A673 (cell line): ENCODE measurements around the gene MAGOH. TPM values are rescaled to one million over a fixed set of nuclear protein-coding genes. Genes with fewer than 3 reads are reported as not detected.

Experiments used
- BruUV-seq: library from RNA; stranded (reverse); fragments of 400-500 nt; replicated peaks from 2 replicates; lab custom pipeline; 2021; lab: Mats Ljungman, UMichigan
- CTCF ChIA-PET: fragments of 300-600 bp; sonication (Branson Sonifier 250); formaldehyde crosslinking; loops from one replicate; lab custom pipeline; 2022; ENCODE audit warnings: antibody characterized with exemption; lab: Charles Lee
- POLR2A ChIA-PET: fragments of 300-600 bp; sonication (Branson Sonifier 250); formaldehyde crosslinking; loops from one replicate; lab custom pipeline; 2022; ENCODE audit warnings: antibody characterized with exemption; ENCODE audit not compliant: low non-redundant PET; lab: Charles Lee
- DNase-seq: peaks from one replicate; pipeline ENCODE4 v3.0.0-alpha.2; 2015; ENCODE audit warnings: low spot score
- H3K27ac ChIP-seq: fragments of 200-600 bp; sonication (generic); 2 replicates; pipeline ENCODE4 v1.5.1; 2016; ENCODE audit warnings: mixed run types, low read depth, mild to moderate bottlenecking, mixed read lengths, antibody characterized with exemption, low read length; ENCODE audit not compliant: poor library complexity, severe bottlenecking
- H3K27me3 ChIP-seq: fragments of 200-600 bp; sonication (generic); replicated peaks from 2 replicates; pipeline ENCODE4 v1.6.1; 2017; ENCODE audit warnings: mixed run types, low read depth, mild to moderate bottlenecking, mixed read lengths, antibody characterized with exemption, low read length; ENCODE audit not compliant: insufficient read depth, poor library complexity
- H3K36me3 ChIP-seq: fragments of 200-600 bp; sonication (generic); 2 replicates; pipeline ENCODE4 v1.6.1; 2016; ENCODE audit warnings: mixed run types, mild to moderate bottlenecking, mixed read lengths, antibody characterized with exemption, low read length; ENCODE audit not compliant: insufficient read depth, poor library complexity, severe bottlenecking
- H3K4me1 ChIP-seq: fragments of 200-600 bp; sonication (generic); 2 replicates; pipeline ENCODE4 v1.6.1; 2017; ENCODE audit warnings: mixed run types, mild to moderate bottlenecking, mixed read lengths, antibody characterized with exemption, low read length; ENCODE audit not compliant: insufficient read depth, poor library complexity, severe bottlenecking
- H3K4me3 ChIP-seq: fragments of 200-600 bp; sonication (generic); 2 replicates; pipeline ENCODE4 v1.5.1; 2016; ENCODE audit warnings: low read depth, mixed run types, mild to moderate bottlenecking, mixed read lengths, low read length; ENCODE audit not compliant: poor library complexity, severe bottlenecking
- H3K9me3 ChIP-seq: fragments of 200-600 bp; sonication (generic); 2 replicates; pipeline ENCODE4 v1.6.1; 2016; ENCODE audit warnings: mixed run types, low read depth, mild to moderate bottlenecking, mixed read lengths, antibody characterized with exemption, low read length; ENCODE audit not compliant: poor library complexity, severe bottlenecking
- EZH2 ChIP-seq: fragments of 200-600 bp; sonication (generic); IDR thresholded peaks from 2 replicates; pipeline ENCODE4 v1.6.1; 2017; ENCODE audit warnings: borderline replicate concordance, low read depth, mild to moderate bottlenecking, mixed read lengths, antibody characterized with exemption, low read length; ENCODE audit not compliant: poor library complexity, severe bottlenecking
- intact Hi-C: fragments of 100-400 bp; cut with micrococcal nuclease; formaldehyde crosslinking; loops from one replicate; pipeline ENCODE4 v1.10.0; 2022; ENCODE audit not compliant: unreplicated experiment
- total RNA-seq: library from RNA; stranded (reverse); gene quantifications from 2 replicates; pipeline ENCODE4 v1.2.3, GENCODE V29; 2021
- TF ChIP-seq, protein P1 (sequence below): fragments of 300-800, 200-600 bp; sonication (generic); conservative IDR thresholded peaks from 2 replicates; pipeline ENCODE4 v1.5.1; 2017; ENCODE audit warnings: low read depth, mild to moderate bottlenecking, antibody characterized with exemption, low read length, moderate library complexity, mixed read lengths

Gene MAGOH
- total RNA-seq, 1 experiment from 2014 or later: 76.3 TPM

DNA sequence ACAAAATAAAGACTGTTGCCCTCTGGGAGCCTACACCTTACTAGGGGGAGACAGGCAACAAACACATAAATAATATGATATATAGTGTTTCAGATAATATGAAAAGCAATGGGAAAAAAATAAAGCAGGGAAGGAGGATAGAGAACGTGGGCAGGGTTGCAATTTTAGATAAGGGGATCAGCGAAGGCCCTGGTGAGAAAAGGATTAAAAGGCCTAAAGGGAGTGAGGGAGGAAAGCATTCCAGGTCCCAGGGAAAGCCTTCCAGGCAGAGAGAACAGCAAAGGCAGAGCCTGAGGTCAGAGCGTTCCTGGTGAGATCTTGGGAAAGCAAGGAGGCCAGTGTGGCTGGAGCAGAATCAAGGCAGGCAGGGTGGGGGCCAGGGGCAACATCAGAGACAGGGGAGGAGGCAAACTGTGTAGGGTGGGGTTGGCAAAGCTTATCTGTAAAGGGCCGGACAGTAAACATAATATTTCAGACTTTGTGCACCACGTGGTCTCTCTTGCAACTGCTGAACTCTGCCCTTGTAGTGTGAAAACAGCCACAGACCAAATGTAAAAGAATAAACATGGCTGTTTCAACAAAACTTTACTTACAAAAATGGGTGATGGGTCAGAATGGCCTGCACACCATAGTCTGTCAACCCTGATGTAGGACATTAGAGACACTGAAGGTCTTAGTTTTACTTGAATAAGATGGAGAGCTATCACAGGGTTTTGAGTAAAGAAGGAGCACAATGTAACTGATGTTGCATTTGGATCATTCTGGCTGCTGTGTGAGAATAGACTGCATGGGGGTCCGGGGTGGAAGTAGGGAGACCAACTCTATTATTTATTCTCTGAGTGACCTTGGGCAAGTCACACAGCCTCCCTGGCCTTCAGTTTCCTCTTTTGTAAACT lies 55.0 kb downstream of the MAGOH start:
- no peak overlapping the region for H3K27ac ChIP-seq
- ChIA-PET CTCF (interaction anchor here (0.6 to 0.8 kb wide), 2 partner anchors 278 to 282 kb away, joined by 3 read pairs; no protein-coding TSS in a partner anchor), POLR2A (no interaction called here)
- no peak for DNase-seq
- no peaks in the 10 kb centered on the region for H3K27me3 ChIP-seq
- H3K9me3 ChIP-seq: no peaks in the 10 kb centered on the region
- intact Hi-C loops: loop anchor here (5.0 to 10.0 kb wide), 3 partner anchors 119 to 339 kb away; partner anchors contain the start of genes PODN and ZYG11A
- H3K4me1 ChIP-seq: no peaks in the 10 kb centered on the region
- BruUV-seq: no TSS peak
- no peak overlapping the region for H3K4me3 ChIP-seq
- TF ChIP-seq EZH2: no peak
- TF ChIP-seq, protein P1, sequence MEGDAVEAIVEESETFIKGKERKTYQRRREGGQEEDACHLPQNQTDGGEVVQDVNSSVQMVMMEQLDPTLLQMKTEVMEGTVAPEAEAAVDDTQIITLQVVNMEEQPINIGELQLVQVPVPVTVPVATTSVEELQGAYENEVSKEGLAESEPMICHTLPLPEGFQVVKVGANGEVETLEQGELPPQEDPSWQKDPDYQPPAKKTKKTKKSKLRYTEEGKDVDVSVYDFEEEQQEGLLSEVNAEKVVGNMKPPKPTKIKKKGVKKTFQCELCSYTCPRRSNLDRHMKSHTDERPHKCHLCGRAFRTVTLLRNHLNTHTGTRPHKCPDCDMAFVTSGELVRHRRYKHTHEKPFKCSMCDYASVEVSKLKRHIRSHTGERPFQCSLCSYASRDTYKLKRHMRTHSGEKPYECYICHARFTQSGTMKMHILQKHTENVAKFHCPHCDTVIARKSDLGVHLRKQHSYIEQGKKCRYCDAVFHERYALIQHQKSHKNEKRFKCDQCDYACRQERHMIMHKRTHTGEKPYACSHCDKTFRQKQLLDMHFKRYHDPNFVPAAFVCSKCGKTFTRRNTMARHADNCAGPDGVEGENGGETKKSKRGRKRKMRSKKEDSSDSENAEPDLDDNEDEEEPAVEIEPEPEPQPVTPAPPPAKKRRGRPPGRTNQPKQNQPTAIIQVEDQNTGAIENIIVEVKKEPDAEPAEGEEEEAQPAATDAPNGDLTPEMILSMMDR: no peak
- no peaks in the 10 kb centered on the region for H3K36me3 ChIP-seq

DNA sequence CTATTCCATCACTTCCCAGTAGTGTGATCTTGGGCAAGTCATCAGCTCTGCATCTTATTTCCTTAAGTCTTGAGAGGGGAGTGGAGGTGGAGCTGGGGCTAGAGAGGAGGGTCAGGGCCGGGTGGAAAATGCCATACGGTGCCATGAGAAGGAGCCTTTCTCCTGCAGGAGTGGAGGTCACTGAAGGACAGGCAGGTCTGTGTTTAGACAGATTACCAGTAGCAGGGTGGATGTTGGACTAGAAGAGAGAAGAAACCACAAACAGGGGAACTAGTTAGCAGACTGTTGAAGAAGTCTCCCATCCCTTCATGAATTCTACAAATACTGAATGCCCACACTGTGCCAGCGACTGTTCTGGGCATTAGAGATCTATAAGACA lies 55.6 kb downstream of the MAGOH start:
- intact Hi-C loops: loop anchor here (5.0 to 10.0 kb wide), 3 partner anchors 118 to 338 kb away; partner anchors contain the start of genes PODN and ZYG11A
- CTCF ChIA-PET: interaction anchor here (0.8 kb wide), 1 partner anchor 281 kb away, joined by 3 read pairs; no protein-coding TSS in a partner anchor
- DNase-seq: no peak
- H3K36me3 ChIP-seq: no peaks in the 10 kb centered on the region
- H3K27ac ChIP-seq: no peak overlapping the region
- no peak overlapping the region for H3K4me3 ChIP-seq
- TF ChIP-seq EZH2: no peak
- TF ChIP-seq, protein P1: no peak
- no peaks in the 10 kb centered on the region for H3K27me3 ChIP-seq
- POLR2A ChIA-PET: no interaction called here
- no TSS peak for BruUV-seq
- H3K9me3 ChIP-seq: no peaks in the 10 kb centered on the region
- H3K4me1 ChIP-seq: no peaks in the 10 kb centered on the region

DNA sequence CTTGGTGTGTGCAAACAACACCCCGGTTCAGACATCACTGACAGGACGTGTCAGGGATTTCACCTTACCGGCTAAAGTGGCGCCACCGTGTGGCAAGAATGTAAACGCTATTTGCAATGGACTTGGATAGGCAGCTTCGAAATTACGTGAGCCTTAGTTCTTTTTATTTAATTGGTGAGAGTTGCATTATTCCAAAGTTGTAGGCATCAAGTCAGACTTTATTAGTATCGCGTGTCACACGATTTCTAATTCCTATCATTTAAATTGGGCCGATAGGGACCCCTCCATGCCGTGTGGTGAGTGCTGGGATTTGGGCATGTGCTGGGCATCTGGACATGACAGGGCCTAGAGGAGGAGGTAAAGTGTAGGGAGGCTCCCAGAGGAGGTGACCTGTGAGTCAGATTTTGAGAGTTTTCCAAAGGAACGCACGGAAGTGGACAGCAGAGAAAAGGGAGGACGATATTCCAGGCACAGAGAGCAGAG lies 56.2 kb downstream of the MAGOH start:
- Histone ChIP-seq H3K36me3 (no peaks in the 10 kb centered on the region), H3K9me3 (no peaks in the 10 kb centered on the region), H3K27ac (no peak overlapping the region), H3K4me3 (no peak overlapping the region), H3K27me3 (no peaks in the 10 kb centered on the region), H3K4me1 (no peaks in the 10 kb centered on the region)
- no TSS peak for BruUV-seq
- ChIA-PET CTCF (interaction anchor here (0.6 to 0.8 kb wide), 2 partner anchors 41 to 281 kb away, joined by 3 read pairs; no protein-coding TSS in a partner anchor), POLR2A (no interaction called here)
- DNase-seq: peak; percentile 84
- TF ChIP-seq EZH2: no peak
- TF ChIP-seq, protein P1: peak; percentile 98
- intact Hi-C loops: loop anchor here (5.0 to 10.0 kb wide), 3 partner anchors 117 to 337 kb away; partner anchors contain the start of genes PODN and ZYG11A
